ENCODE results near the gene ZGPAT.

ZGPAT gene

DNA sequence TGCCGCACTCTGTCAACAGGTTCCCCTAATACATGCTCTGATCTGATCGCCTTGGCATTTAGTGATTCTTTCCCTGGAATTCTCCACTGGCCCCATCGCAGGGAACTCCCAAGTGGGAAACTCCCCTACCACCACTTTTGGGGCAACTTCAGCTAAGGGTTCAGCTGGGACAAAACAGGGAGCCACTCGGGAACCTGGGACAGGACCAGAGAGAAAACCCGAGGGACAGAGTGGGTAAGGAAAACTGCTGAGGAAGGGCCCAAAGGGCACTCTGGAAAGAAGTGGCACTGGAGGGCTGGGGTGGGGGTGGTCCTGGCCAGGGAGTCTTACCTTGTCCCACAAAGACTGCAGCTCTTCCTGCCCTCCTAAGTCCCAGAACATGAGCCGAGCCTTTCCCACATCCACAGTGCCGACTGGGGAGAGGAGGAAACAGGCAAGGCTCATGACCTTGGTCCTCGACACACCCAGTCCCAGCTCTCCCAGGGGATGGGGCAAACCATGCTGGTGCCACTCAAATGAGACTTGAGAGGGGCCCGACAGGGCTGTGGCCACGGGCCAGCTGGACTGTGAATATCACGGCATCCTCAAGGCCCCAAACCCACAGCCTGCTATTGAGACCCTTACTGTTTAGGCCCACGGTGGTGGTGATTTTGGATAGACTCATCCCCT lies 1.7 kb upstream of the ZGPAT start:
- H3K79me1 ChIP-seq (ENCODE audit: low read depth, low read length) = peaks cover 28% of the 10 kb centered on the region
- peaks cover 35 to 60% of the 10 kb centered on the region in 2 donors for H3K36me3 ChIP-seq (replicated peaks in 1 of 2; ENCODE audit: control insufficient read depth in 2 of 2, insufficient read depth in 2 of 2, low read length in 2 of 2)
- H2BK120ac ChIP-seq (ENCODE audit: low read depth, low read length) = no peak overlapping the region
- no peak overlapping the region for H3K4ac ChIP-seq (ENCODE audit: low read length)
- no peak for DNase-seq (ENCODE audit: low spot score)
- no peak overlapping the region for H3K18ac ChIP-seq (ENCODE audit: low read length)
- H3K27me3 ChIP-seq (ENCODE audit: control insufficient read depth in 3 of 3, insufficient read depth in 3 of 3, low read depth in 1 of 3, low read length in 3 of 3) = no peaks in the 10 kb centered on the region
- H2AFZ ChIP-seq (ENCODE audit: low read length) = no peak overlapping the region
- H3K14ac ChIP-seq (ENCODE audit: low read length) = no peak overlapping the region
- no peaks in the 10 kb centered on the region for H3K9me3 ChIP-seq (replicated peaks in 1 of 2; ENCODE audit: control insufficient read depth in 2 of 2, insufficient read depth in 1 of 2, low read depth in 1 of 2, low read length in 2 of 2)
- no peak overlapping the region for H4K91ac ChIP-seq (ENCODE audit: low read depth, low read length, poor library complexity)
- H3K9ac ChIP-seq (ENCODE audit: low read depth, low read length, poor library complexity) = no peak overlapping the region
- H3K4me3 ChIP-seq (ENCODE audit: low read length in 2 of 2) = peak overlapping the region in 1 of 2 donors; percentile 91
- no peak overlapping the region for H3K4me2 ChIP-seq (ENCODE audit: insufficient read depth, low read length, poor library complexity, severe bottlenecking)
- no peak overlapping the region for H2AK5ac ChIP-seq (ENCODE audit: low read depth, low read length)
- peaks cover 12 to 13% of the 10 kb centered on the region in 2 donors for H3K4me1 ChIP-seq (ENCODE audit: control insufficient read depth in 2 of 2, insufficient read depth in 1 of 2, low read depth in 1 of 2, low read length in 2 of 2)
- no peak overlapping the region for H2BK15ac ChIP-seq (ENCODE audit: low read length)
- H2BK5ac ChIP-seq (ENCODE audit: low read length) = no peak overlapping the region
- H3K23ac ChIP-seq (ENCODE audit: low read depth, low read length, poor library complexity) = no peak overlapping the region
- H2BK12ac ChIP-seq (ENCODE audit: low read length) = no peak overlapping the region
- no CpG with 5 or more reads among the region's 12 CpGs for WGBS, 2 donors (ENCODE audit: extremely low coverage in 2 of 2, insufficient read length in 2 of 2, insufficient replicate concordance in 1 of 2)
- H4K8ac ChIP-seq (ENCODE audit: low read depth, low read length) = no peak overlapping the region
- H3K27ac ChIP-seq (replicated peaks; ENCODE audit: low read length) = no peak overlapping the region

DNA sequence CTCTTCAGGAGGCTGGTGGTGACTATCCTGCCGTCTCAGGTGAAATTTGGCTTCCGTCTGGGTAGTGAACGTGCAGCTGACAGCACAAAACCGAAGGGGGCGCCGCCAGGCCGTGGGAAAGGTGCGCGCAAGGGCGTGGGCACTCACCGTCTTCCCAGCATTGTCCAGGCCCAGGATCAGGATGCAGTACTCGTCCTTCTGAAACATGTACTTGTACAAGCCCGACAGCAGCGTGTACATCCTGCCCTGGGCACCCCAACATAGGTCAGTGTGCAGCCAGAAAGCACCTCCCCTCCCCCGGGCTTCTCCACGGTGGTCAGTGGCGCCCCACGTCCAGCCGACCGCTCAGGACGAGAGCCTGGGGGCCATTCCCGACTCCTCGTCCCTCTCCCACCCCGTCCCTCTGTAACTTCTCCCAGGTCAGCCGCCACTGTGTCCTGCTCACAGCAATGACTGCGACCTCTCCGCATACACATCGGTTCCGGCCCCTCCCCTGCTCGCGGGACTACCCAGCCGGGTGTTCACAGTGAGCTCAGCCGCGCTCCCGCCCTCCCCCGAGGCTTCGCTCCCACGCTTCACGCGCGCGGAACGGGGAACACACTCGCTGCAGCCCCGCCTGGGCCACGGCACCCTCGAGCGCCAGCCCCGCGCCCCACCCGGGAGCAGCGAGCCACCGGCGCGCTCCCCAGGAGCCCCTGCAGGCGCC lies 834 bp upstream of the ZGPAT start:
- Histone ChIP-seq H2BK15ac (ENCODE audit: low read length) (peak overlapping the region; percentile 64), H2AK5ac (ENCODE audit: low read depth, low read length) (peak overlapping the region; percentile 99), H2BK120ac (ENCODE audit: low read depth, low read length) (peak overlapping the region; percentile 87), H3K4me2 (ENCODE audit: insufficient read depth, low read length, poor library complexity, severe bottlenecking) (peak overlapping the region; percentile 94), H3K36me3 (replicated peaks in 1 of 2; ENCODE audit: control insufficient read depth in 2 of 2, insufficient read depth in 2 of 2, low read length in 2 of 2) (peaks cover 37 to 68% of the 10 kb centered on the region in 2 donors), H3K18ac (ENCODE audit: low read length) (peak overlapping the region; percentile 99), H3K4me3 (ENCODE audit: low read length in 2 of 2) (peak overlapping the region; percentile 91), H3K27ac (replicated peaks; ENCODE audit: low read length) (no peak overlapping the region), H3K4me1 (ENCODE audit: control insufficient read depth in 2 of 2, insufficient read depth in 1 of 2, low read depth in 1 of 2, low read length in 2 of 2) (peaks cover 12 to 13% of the 10 kb centered on the region in 2 donors), H3K9ac (ENCODE audit: low read depth, low read length, poor library complexity) (peak overlapping the region; percentile 96), H3K4ac (ENCODE audit: low read length) (no peak overlapping the region), H3K27me3 (ENCODE audit: control insufficient read depth in 3 of 3, insufficient read depth in 3 of 3, low read depth in 1 of 3, low read length in 3 of 3) (no peaks in the 10 kb centered on the region), H2BK5ac (ENCODE audit: low read length) (peak overlapping the region; percentile 82), H3K79me1 (ENCODE audit: low read depth, low read length) (peaks cover 30% of the 10 kb centered on the region), H2BK12ac (ENCODE audit: low read length) (no peak overlapping the region), H3K9me3 (replicated peaks in 1 of 2; ENCODE audit: control insufficient read depth in 2 of 2, insufficient read depth in 1 of 2, low read depth in 1 of 2, low read length in 2 of 2) (peaks cover 0 to 5% of the 10 kb centered on the region in 2 donors), H3K14ac (ENCODE audit: low read length) (peak overlapping the region; percentile 90), H2AFZ (ENCODE audit: low read length) (peak overlapping the region; percentile 91), H4K8ac (ENCODE audit: low read depth, low read length) (peak overlapping the region; percentile 72), H4K91ac (ENCODE audit: low read depth, low read length, poor library complexity) (no peak overlapping the region), H3K23ac (ENCODE audit: low read depth, low read length, poor library complexity) (peak overlapping the region; percentile 99)
- no peak for DNase-seq (ENCODE audit: low spot score)
- WGBS, 2 donors (ENCODE audit: extremely low coverage in 2 of 2, insufficient read length in 2 of 2, insufficient replicate concordance in 1 of 2) = no CpG with 5 or more reads among the region's 56 CpGs

DNA sequence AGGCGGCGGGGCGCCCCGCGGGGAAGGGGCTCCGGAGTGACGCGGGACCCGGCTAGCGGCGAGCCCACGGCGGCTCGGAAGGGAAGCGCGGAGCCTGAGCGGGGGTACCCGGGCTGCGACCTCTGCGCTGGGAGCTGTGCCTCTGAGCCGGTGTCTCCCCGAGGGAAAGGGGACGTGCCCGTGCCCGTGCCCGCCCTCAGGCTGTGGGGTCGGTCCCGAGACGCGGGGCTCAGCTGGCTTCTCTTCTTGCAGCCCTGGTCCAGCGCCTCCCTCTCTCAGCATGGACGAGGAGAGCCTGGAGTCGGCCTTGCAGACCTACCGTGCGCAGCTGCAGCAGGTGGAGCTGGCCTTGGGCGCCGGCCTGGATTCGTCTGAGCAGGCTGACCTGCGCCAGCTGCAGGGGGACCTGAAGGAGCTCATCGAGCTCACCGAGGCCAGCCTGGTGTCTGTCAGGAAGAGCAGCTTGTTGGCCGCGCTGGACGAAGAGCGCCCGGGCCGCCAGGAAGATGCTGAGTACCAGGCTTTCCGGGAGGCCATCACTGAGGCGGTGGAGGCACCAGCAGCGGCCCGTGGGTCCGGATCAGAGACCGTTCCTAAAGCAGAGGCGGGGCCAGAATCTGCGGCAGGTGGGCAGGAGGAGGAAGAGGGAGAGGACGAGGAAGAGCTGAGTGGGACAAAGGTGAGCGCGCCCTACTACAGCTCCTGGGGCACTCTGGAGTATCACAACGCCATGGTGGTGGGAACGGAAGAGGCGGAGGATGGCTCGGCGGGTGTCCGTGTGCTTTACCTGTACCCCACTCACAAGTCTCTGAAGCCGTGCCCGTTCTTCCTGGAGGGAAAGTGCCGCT lies 686 bp downstream of the ZGPAT start:
- Histone ChIP-seq H3K79me1 (ENCODE audit: low read depth, low read length) (peaks cover 30% of the 10 kb centered on the region), H3K4me3 (ENCODE audit: low read length in 2 of 2) (peak overlapping the region; percentile 91), H4K91ac (ENCODE audit: low read depth, low read length, poor library complexity) (no peak overlapping the region), H2BK15ac (ENCODE audit: low read length) (no peak overlapping the region), H3K36me3 (replicated peaks in 1 of 2; ENCODE audit: control insufficient read depth in 2 of 2, insufficient read depth in 2 of 2, low read length in 2 of 2) (peaks cover 37 to 77% of the 10 kb centered on the region in 2 donors), H3K27ac (replicated peaks; ENCODE audit: low read length) (no peak overlapping the region), H3K14ac (ENCODE audit: low read length) (peak overlapping the region; percentile 82), H3K4me1 (ENCODE audit: control insufficient read depth in 2 of 2, insufficient read depth in 1 of 2, low read depth in 1 of 2, low read length in 2 of 2) (peaks cover 12 to 13% of the 10 kb centered on the region in 2 donors), H2AK5ac (ENCODE audit: low read depth, low read length) (peak overlapping the region; percentile 95), H2AFZ (ENCODE audit: low read length) (peak overlapping the region; percentile 86), H2BK5ac (ENCODE audit: low read length) (peak overlapping the region; percentile 53), H3K9me3 (replicated peaks in 1 of 2; ENCODE audit: control insufficient read depth in 2 of 2, insufficient read depth in 1 of 2, low read depth in 1 of 2, low read length in 2 of 2) (peaks cover 0 to 16% of the 10 kb centered on the region in 2 donors), H3K9ac (ENCODE audit: low read depth, low read length, poor library complexity) (peak overlapping the region; percentile 98), H3K23ac (ENCODE audit: low read depth, low read length, poor library complexity) (peak overlapping the region; percentile 99), H3K4me2 (ENCODE audit: insufficient read depth, low read length, poor library complexity, severe bottlenecking) (peak overlapping the region; percentile 94), H3K4ac (ENCODE audit: low read length) (no peak overlapping the region), H2BK12ac (ENCODE audit: low read length) (no peak overlapping the region), H3K18ac (ENCODE audit: low read length) (peak overlapping the region; percentile 96), H4K8ac (ENCODE audit: low read depth, low read length) (peak overlapping the region; percentile 82), H3K27me3 (ENCODE audit: control insufficient read depth in 3 of 3, insufficient read depth in 3 of 3, low read depth in 1 of 3, low read length in 3 of 3) (no peaks in the 10 kb centered on the region), H2BK120ac (ENCODE audit: low read depth, low read length) (peak overlapping the region; percentile 61)
- no CpG with 5 or more reads among the region's 67 CpGs for WGBS, 2 donors (ENCODE audit: extremely low coverage in 2 of 2, insufficient read length in 2 of 2, insufficient replicate concordance in 1 of 2)
- DNase-seq (ENCODE audit: low spot score) = no peak

Measured in neuronal stem cell (in vitro differentiated cells).